ENCODE data around the gene MIGA1.
A peak's percentile ranks its signal among the peaks of the same experiment; 100 is the strongest.
"Not testable (repeated sequence)": the region's sequence is repeated elsewhere in the genome, so short reads cannot be mapped to it uniquely, and the experiment has no call there.

The MIGA1 gene

GRCh38 chr1:77858725-77859124, 79.3 kb downstream of the MIGA1 start:
- no peak for DNase-seq

- DNase-seq, result no peak
Measured at GRCh38 chr1:77859248-77859647, 79.8 kb downstream of the MIGA1 start.

DNA sequence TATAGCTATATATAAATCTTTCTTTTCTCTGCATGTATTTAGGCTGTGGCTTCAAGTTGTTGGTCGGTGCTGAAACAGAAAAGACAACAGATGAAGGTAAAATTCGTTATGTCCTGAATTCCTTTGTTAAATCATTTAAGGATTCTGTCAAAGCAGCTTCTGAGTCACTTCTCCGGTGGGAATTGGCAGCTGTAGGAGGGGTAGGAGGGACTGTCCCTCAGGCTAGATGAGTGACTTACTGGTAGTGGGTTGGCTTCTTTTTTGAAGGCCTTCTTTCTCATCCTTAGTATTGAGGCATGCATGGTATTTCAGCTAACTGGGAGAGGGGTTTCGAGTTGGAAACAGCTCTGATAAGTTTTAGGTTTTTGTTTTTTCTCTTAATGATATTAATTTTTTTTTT, 86.8 kb downstream of the MIGA1 start:
- no peak for DNase-seq

DNA sequence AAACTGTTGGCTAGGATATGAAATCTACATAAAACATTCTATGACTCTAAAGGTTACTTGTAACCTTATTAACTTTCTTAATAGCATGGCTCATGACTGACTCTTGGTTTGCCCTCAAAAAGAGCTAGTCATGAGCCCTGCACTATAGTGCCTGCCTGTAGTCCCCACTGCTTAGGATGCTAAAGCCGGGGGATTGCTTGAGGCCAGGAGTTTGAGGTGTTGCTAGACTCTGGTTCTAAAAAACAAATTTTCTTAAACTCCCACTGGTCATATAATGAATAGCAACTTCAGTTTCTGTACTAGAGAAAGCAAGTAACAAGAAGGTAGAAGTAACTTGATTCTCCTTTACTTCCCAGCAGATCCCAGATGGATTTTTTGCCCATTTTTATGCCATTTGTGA, 93.2 kb downstream of the MIGA1 start:
- DNase-seq, result no peak

GRCh38 chr1:77873461-77873860, 94.0 kb downstream of the MIGA1 start:
- DNase-seq, result peak; percentile 31

DNA sequence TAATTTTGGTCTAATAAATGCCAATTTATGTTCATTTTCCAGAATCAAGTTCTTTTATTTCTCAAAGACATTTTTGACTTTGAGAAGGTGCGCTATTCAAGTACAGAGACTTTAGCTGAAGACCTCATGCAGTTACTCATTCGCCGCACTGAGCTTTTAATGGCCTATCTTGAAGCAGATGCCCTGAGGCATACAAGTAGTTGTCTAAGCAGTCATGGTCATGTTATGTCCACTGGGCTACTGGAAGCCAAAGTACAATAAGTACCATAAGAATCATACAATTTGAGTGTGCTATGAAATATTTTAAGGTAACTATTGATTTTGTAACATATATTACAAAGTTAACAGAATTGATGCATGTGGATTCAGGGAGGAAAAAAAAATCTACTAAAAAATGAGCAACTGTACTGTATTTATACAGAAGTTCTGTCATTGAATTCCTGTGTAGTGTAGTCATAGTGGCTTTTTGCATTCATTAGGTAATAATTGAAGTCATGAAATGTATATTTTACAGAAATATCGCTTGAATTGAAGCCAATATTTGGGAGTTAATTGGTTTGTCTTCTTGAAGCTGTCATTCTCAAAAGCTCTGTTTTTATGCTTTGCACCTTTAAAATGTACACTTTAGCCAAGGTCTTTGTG, 95.5 kb downstream of the MIGA1 start:
- DNase-seq, result no peak

GRCh38 chr1:77876884-77877283, 97.4 kb downstream of the MIGA1 start:
- no peak for DNase-seq

DNA sequence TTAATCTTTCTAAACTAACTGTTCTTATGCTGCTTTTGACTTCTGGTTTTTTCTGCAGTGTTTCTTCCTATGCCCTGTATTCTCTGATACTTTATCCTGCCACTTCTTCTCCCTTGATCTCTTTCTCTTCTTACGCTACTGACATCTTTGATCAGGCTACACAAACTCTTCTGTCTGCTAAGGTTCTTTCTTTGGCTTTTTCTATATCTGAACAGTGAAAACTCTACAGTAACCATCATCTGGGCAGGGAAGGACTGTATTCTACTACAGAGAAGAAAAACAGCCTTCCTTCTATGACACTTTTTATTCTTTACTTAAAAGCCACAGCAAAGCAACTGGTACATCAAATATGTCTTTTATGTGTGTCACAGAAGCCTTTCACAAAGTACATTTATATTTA, 101.6 kb downstream of the MIGA1 start:
- no peak for DNase-seq

- DNase-seq, result no peak
Measured at GRCh38 chr1:77882411-77882810, 103.0 kb downstream of the MIGA1 start.

DNA sequence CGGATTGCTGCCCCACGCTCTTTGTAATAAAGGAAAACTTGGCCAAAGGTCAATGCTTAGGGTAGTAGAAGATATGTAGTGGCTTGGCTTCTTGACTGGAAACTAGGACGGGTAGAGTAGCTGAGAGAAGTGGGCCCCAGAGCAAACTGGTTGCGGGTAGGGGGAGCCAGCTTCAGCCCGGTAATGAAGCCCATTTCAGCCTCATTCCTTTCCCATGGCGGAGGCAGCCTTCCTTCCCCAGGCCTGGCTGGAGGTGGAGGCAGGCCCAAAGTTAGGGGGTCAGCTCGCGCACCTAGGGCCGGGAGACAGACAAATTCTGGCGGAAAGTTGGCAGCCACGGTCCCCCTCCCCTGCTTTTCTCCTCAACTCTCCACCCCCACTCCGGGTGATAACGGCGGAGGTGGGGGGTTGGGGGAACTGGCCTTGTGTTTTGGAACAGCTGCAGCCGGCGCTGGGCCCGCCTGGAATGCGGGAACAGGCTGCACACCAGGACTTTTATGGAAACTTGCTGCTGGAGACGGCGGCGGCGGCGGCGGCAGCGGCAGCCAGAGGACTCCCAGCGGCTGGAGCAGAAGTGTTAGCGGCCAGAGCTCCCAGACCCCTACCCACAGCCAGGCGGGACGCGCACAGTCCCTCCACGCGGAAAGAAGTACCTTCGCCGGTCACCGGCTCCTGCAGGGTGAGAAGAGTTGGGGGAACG, 108.8 kb downstream of the MIGA1 start, which contains the start of gene NEXN:
Gene NEXN (plus strand): TSS at position 544 of the 700 bp plus-strand sequence. CDS start 27,483 bp downstream, outside the sequence.
- DNase-seq, result peak; percentile 21

GRCh38 chr1:77888781-77889642, 109.6 kb downstream of the MIGA1 start:
- peak; percentile 48 for DNase-seq

GRCh38 chr1:77889671-77890070, 110.2 kb downstream of the MIGA1 start:
- DNase-seq, result no peak

DNA sequence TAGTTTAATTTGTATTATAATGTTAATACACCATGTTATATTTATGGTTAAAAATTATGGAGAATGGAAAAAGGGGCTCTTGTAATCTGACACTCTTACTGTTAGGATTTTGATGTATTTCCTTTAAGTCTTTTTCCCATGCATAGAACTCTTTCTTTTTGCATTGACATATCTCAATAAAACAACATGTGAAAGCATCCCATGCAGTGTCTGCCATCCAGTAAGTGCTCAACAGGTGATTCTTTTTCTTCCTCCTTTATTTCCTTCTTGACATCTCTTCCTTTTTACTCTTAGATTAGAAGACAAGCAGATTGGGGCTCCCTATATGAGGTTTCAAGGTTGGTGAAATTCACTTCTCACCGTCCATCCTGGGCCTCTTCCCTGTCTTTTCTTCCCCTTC, 111.8 kb downstream of the MIGA1 start:
- no peak for DNase-seq

GRCh38 chr1:77899647-77900320, 120.3 kb downstream of the MIGA1 start:
- DNase-seq, result no peak

DNA sequence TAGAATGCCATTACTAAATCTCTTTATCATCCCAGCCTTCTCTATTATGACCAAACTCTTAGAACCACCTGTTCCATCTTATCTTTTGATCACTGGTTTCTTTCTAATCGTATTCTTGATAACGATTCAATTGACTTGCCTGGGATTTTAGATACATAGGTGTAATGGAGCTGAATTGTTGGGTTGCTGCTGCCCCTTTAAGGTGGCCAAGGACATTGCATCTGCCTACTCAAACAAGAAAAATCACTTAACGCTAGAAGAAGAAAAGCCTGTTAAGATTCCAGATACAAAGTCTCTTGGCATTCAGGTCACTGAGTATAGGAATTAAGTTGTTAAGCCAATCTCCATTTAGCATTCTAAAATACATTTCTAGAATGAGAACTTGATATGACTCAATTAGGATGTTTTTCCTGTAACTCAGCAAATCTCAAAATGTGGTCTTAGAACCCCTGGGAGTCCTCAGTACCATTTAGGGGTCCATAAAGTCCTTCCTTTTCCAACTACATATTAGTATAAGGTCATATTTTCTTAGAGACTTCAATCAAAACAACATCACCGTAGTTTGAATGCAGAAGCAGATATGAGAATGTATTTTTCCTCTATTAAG, 121.3 kb downstream of the MIGA1 start:
- DNase-seq, result peak; percentile 63

DNA sequence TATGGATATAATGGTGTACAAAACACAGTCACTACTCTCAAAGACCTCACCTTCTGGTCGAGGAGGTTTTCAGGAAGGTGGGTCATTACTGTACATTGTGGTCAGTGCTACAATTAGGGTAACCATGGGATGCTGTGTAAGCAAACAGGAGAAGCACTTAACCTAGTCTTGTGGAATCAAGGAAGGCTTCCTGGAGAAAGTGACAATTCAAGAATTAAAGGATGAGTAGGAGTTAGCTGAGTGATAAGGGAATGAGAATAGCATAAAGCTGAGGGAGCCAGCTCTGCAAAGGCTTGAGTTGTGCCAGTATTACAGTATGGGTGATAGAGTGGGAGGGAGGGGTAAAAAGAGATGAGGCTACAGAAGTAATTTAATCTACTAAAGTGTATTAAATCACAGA, 126.2 kb downstream of the MIGA1 start:
- no peak for DNase-seq

DNA sequence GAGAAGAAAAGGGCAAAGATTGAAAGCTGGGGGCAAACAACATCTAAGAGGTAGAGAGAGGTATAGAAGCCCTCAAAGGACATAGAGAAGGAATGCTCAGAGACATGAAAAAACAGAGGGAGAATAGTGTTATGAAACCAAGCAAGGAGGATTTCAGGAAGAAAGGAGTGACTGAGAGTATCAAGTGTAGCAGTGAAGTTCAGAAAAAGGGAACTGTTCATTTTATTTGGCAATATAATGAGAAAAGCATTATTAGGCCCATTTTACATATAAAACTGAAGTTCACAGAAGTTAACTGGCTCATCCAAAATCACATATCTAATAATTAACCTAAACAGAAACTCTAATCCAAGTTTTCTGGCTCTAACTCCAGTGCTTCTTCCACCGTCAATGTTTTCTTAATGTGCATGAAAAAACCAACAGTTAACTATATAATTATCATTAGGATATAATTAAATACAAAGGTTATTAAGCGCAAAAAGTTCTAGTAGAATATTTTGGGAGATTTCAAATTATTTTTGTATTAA, 126.6 kb downstream of the MIGA1 start:
- DNase-seq, result no peak

- no peak for DNase-seq
Measured at GRCh38 chr1:77906624-77907023, 127.2 kb downstream of the MIGA1 start.

DNA sequence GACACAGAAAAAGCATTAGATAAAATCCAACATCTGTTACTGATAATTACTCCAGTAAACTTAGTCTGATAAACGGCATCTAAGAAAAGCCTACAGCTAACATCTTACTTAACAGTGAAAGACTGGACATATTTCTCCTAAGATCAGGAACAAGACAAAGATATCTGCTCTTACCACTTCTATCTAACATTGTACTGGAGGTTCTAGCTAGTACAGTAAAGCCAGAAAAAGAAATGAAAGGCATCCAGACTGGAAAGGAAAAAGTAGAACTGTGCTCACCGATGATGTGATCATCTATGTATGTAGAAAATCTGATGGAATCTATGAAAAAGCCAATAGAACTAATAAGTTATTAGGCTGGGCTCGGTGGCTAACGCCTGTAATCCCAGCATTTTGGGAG, 130.7 kb downstream of the MIGA1 start:
- no peak for DNase-seq

DNA sequence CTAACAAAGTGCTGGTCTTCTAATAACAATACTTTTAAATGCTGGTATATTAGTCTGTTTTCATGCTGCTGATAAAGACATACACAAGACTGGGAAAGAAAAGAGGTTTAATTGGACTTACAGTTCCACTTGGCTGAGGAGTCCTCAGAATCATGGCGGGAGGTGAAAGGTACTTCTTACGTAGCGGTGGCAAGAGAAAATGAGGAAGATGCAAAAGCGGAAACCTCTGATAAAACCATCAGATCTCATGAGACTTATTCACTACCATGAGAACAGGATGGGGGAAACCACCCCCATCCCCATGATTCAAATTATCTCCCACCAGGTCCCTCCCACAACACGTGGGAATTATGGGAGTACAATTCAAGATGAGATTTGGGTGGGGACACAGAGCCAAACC, 139.5 kb downstream of the MIGA1 start:
- DNase-seq, result not testable (repeated sequence)

DNA sequence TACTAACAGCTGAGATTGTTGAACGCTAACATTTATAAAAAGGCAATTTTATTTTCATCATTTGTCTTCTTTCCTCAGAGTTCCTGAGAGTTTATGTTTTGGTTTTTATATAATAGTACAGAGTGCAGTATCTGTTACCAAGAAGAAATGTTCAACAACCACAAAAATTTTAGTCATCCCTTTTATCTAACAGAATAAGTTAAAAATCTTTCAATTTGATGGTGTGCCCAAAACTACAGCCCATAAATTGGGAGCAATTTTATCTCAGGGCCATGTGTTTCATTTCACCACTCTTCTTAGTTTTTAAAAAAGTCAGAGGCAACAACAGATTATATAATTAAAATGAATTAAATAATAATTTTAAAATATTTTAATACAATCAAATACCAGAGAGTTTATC, 146.1 kb downstream of the MIGA1 start:
- no peak for DNase-seq

DNA sequence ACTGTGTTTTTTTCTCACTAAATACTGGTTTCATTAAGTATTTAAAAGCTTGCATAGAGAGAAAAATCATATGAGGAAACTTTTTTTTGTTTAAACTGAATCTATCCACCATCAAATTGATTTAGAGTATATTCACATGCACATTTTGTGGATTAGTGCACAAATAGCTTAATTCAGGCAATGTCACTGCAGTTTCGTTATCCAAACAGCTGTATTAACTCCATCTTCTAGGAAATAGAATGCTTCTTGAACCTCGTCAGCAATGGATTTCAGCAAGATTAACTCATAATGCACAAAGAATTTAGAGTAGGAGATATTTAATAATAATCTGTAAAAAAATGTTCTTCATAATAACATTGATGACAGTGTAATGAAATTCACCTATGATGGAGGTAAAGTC, 146.5 kb downstream of the MIGA1 start:
- no peak for DNase-seq

All from hematopoietic multipotent progenitor cell treated with erythropoietin and hydrocortisone succinate and interleukin-3 and kit ligand, for 6 days (in vitro differentiated cells).